ENCODE results near the gene LRRC71. TPM values are rescaled to one million over a fixed set of nuclear protein-coding genes. Genes with fewer than 3 reads are reported as not detected.

Gene LRRC71
- total and polyA plus RNA-seq, 2 of the 8 experiments (the other 6 are each of a cell fraction or from before 2014, with no cell fraction given) = 0.05 TPM; not detected in 1

GRCh38 chr1:156943756-156944155, 23.3 kb downstream of the LRRC71 start:
- Histone ChIP-seq H3K14ac (ENCODE audit: insufficient read length) (no peak overlapping the region), H2BK12ac (ENCODE audit: low read depth, low read length) (no peak overlapping the region), H3K23me2 (ENCODE audit: low read depth, low read length) (no peaks in the 10 kb centered on the region; the same call in 1 of the 2 replicates), H3K56ac (replicated peaks; ENCODE audit: insufficient read length, low read depth, low read length) (no peak overlapping the region), H3K4me3 (ENCODE audit: extremely low read depth in 1 of 4, insufficient read depth in 2 of 4, low read depth in 3 of 4, low read length in 4 of 4) (no peak overlapping the region), H3K18ac (ENCODE audit: extremely low read depth, low read length) (no peak overlapping the region), H3K9me3 (ENCODE audit: insufficient read depth in 2 of 2, low read depth in 1 of 2, low read length in 1 of 2) (no peaks in the 10 kb centered on the region), H4K5ac (ENCODE audit: insufficient read length, low read depth, low read length) (no peak overlapping the region), H2AK5ac (ENCODE audit: low read depth, low read length) (no peak overlapping the region), H3K23ac (ENCODE audit: insufficient read length) (no peak overlapping the region), H3K27me3 (replicated peaks in 1 of 4; ENCODE audit: control insufficient read depth in 3 of 4, extremely low read depth in 1 of 4, insufficient read depth in 3 of 4, low read length in 3 of 4) (no peaks in the 10 kb centered on the region), H3K27ac (ENCODE audit: low read depth, low read length) (no peak overlapping the region), H2BK5ac (ENCODE audit: low read depth, low read length) (no peak overlapping the region; the same call in 1 of the 2 replicates), H3K9ac (replicated peaks in 1 of 4; ENCODE audit: extremely low read depth in 1 of 4, low read depth in 3 of 4, low read length in 3 of 4) (no peak overlapping the region), H3K79me1 (ENCODE audit: low read depth, low read length) (peaks cover 2% of the 10 kb centered on the region), H4K20me1 (replicated peaks in 1 of 2; ENCODE audit: control insufficient read depth in 1 of 2, insufficient read depth in 2 of 2, low read length in 2 of 2) (peaks cover 7 to 13% of the 10 kb centered on the region in 2 experiments), H4K8ac (ENCODE audit: extremely low read depth, insufficient read depth, low read length) (no peak overlapping the region; the same call in 1 of the 2 replicates), H2BK20ac (ENCODE audit: low read length) (no peak overlapping the region), H2AFZ (ENCODE audit: low read length) (no peak overlapping the region), H3K4me1 (replicated peaks in 1 of 4; ENCODE audit: control insufficient read depth in 3 of 4, insufficient read depth in 4 of 4, low read length in 3 of 4) (no peaks in the 10 kb centered on the region), H3K36me3 (ENCODE audit: control insufficient read depth in 2 of 4, insufficient read depth in 4 of 4, low read length in 3 of 4) (peaks cover 43 to 79% (median 61%) of the 10 kb centered on the region in 4 experiments), H4K91ac (replicated peaks; ENCODE audit: insufficient read length, low read length) (no peak overlapping the region), H2BK15ac (ENCODE audit: low read length) (no peak overlapping the region), H3K4me2 (ENCODE audit: insufficient read depth in 1 of 2, low read depth in 2 of 2, low read length in 2 of 2) (no peak overlapping the region), H2BK120ac (replicated peaks; ENCODE audit: low read depth, low read length) (no peak overlapping the region), H3K79me2 (ENCODE audit: control insufficient read depth in 1 of 2, insufficient read depth in 2 of 2, low read length in 2 of 2) (no peaks in the 10 kb centered on the region), H3K4ac (replicated peaks; ENCODE audit: insufficient read length, low read depth, low read length) (no peak overlapping the region)
- TF ChIP-seq ATF2 (IDR thresholded peaks at IDR 0.05; ENCODE audit: low read length) (no peak), EZH2 (IDR thresholded peaks at IDR 0.05; ENCODE audit: low read depth, low read length, severe bottlenecking) (no peak), FOSL1 (IDR thresholded peaks at IDR 0.05; ENCODE audit: insufficient read depth, low read depth, low read length) (no peak), SAP30 (IDR thresholded peaks at IDR 0.05; ENCODE audit: insufficient read depth, insufficient replicate concordance, low read length) (no peak), CBX8 (IDR thresholded peaks at IDR 0.05; ENCODE audit: borderline replicate concordance, low read depth, low read length) (no peak), RBBP5 (IDR thresholded peaks at IDR 0.05; ENCODE audit: borderline replicate concordance, low read depth, low read length) (no peak), YY1 (IDR thresholded peaks at IDR 0.05; ENCODE audit: low read depth, low read length) (no peak), KDM4A (IDR thresholded peaks at IDR 0.05; ENCODE audit: low read depth, low read length, severe bottlenecking) (no peak), TEAD4 (IDR thresholded peaks at IDR 0.05; ENCODE audit: low read depth, low read length) (no peak), CHD1 (IDR thresholded peaks at IDR 0.05; ENCODE audit: low read depth, low read length) (no peak), CEBPB (IDR thresholded peaks at IDR 0.05; ENCODE audit: low read depth, low read length) (no peak), SIRT6 (IDR thresholded peaks at IDR 0.05; ENCODE audit: low read length) (no peak)
- 98% methylated on average over 3 of the region's 3 CpGs; no CpG with 5 or more reads in 1 of the 2 experiments for WGBS, 2 experiments (ENCODE audit: extremely low coverage in 1 of 2, insufficient coverage in 1 of 2, insufficient read length in 1 of 2, insufficient replicate concordance in 2 of 2, low coverage in 1 of 2, low lambda C conversion rate in 2 of 2, missing lambda C conversion rate in 1 of 2)
- DNase-seq (ENCODE audit: low read depth in 1 of 2, low spot score in 2 of 2) (no peak), FAIRE-seq (no peak)
- ChIA-PET POLR2A (ENCODE audit: partially characterized antibody) (no interaction called here), CTCF (ENCODE audit: partially characterized antibody) (interaction anchor here (0.6 to 1.4 kb wide), 5 partner anchors 13 to 542 kb away, joined by 3 to 4 read pairs (median 3); no protein-coding TSS in a partner anchor)
